GM19324 (cell line): ENCODE results near the gene ESR1.
"Not testable (repeated sequence)": the region's sequence is repeated elsewhere in the genome, so short reads cannot be mapped to it uniquely, and the experiment has no call there.

Source experiments
- ATAC-seq: cut with Tn5 transposase; IDR thresholded peaks from one replicate; pipeline ENCODE4 v1.9.1; 2021; ENCODE audit warnings: mild to moderate bottlenecking, moderate library complexity; ENCODE audit not compliant: unreplicated experiment, low FRiP score

Gene ESR1

GRCh38 chr6:151962246-151962846 is 154.9 kb downstream of the ESR1 start:
- no peak for ATAC-seq

- ATAC-seq, result no peak
Observed at GRCh38 chr6:151963001-151963400, 155.5 kb downstream of the ESR1 start.

GRCh38 chr6:151964412-151964811 is 156.9 kb downstream of the ESR1 start:
- not testable (repeated sequence) for ATAC-seq

- ATAC-seq, result no peak
Observed at GRCh38 chr6:151974061-151974617, 166.7 kb downstream of the ESR1 start.

- no peak for ATAC-seq
Observed at GRCh38 chr6:151975795-151976194, 168.3 kb downstream of the ESR1 start.

GRCh38 chr6:151988199-151988598 is 180.7 kb downstream of the ESR1 start:
- ATAC-seq, result not testable (repeated sequence)

- ATAC-seq, result no peak
Observed at GRCh38 chr6:151992091-151992490, 184.6 kb downstream of the ESR1 start.

- ATAC-seq, result no peak
Observed at GRCh38 chr6:151993364-151993763, 185.9 kb downstream of the ESR1 start.

GRCh38 chr6:151998784-151999183 is 191.3 kb downstream of the ESR1 start:
- no peak for ATAC-seq

GRCh38 chr6:151999194-151999593 is 191.7 kb downstream of the ESR1 start:
- no peak for ATAC-seq

GRCh38 chr6:152001408-152001807 is 193.9 kb downstream of the ESR1 start:
- no peak for ATAC-seq

- ATAC-seq, result no peak
Observed at GRCh38 chr6:152002306-152002705, 194.8 kb downstream of the ESR1 start.

GRCh38 chr6:152004036-152004566 is 196.6 kb downstream of the ESR1 start:
- ATAC-seq, result no peak

GRCh38 chr6:152004896-152005295 is 197.4 kb downstream of the ESR1 start:
- ATAC-seq, result no peak

- no peak for ATAC-seq
Observed at GRCh38 chr6:152008779-152009178, 201.3 kb downstream of the ESR1 start.

- ATAC-seq, result no peak
Observed at GRCh38 chr6:152012227-152012626, 204.7 kb downstream of the ESR1 start.

- no peak for ATAC-seq
Observed at GRCh38 chr6:152018876-152019275, 211.4 kb downstream of the ESR1 start.

- no peak for ATAC-seq
Observed at GRCh38 chr6:152022303-152022702, 214.8 kb downstream of the ESR1 start.

- ATAC-seq, result no peak
Observed at GRCh38 chr6:152023613-152024012, 216.1 kb downstream of the ESR1 start.

- ATAC-seq, result no peak
Observed at GRCh38 chr6:152026291-152026690, 218.8 kb downstream of the ESR1 start.

- not testable (repeated sequence) for ATAC-seq
Observed at GRCh38 chr6:152026744-152027143, 219.3 kb downstream of the ESR1 start.

GRCh38 chr6:152033765-152034164 is 226.3 kb downstream of the ESR1 start:
- ATAC-seq, result not testable (repeated sequence)
